NCI-H446 treated with DMSO at 0.1 percent for 48 hours (cell line): ENCODE data around the gene RHOBTB3.

Experiments
- DNase-seq: peaks from one replicate; lab custom pipeline; 2025; lab: John Stamatoyannopoulos, UW

RHOBTB3 gene

DNA sequence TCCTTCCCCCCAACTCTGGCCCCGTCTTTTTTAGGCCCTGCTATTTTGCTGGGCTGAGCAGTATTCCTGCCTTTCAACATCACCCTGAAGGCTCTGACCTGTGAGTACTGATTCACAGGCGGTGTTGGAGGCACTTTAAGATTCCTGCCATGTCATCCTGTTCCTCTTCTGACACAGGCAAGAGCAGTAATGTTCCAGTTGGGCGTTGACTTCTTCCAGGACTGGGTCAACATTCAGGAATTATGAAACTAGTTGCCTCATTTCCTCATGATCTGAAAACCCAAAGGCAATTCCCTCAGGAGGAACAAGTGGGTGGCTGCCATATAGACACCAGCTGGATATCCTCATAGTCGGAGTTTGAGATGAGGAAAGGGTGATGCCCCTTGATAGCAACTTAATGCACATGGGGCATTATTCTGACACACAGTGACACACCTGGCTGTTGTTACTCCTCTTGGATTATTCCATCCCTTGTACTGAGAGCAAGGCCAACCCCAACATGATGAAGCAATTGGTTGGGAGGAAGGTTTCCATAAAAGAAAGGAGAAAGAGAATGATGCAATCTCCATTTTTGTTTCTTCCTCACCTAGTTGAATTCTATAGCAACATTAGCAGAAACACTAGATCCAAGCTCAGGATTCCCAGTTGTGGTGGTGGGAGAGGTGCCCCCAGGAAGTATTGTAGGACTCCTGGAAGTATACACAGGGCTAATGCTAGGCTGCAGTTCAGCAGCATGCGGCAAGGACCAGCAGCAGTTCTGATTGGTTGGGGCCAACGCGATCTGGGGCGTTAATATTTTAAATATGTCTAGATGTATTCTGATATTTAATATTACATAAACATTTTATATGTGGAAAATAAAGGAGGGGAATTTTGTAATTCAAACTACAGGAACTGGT lies 111.0 kb downstream of the RHOBTB3 start:
- no peak for DNase-seq

DNA sequence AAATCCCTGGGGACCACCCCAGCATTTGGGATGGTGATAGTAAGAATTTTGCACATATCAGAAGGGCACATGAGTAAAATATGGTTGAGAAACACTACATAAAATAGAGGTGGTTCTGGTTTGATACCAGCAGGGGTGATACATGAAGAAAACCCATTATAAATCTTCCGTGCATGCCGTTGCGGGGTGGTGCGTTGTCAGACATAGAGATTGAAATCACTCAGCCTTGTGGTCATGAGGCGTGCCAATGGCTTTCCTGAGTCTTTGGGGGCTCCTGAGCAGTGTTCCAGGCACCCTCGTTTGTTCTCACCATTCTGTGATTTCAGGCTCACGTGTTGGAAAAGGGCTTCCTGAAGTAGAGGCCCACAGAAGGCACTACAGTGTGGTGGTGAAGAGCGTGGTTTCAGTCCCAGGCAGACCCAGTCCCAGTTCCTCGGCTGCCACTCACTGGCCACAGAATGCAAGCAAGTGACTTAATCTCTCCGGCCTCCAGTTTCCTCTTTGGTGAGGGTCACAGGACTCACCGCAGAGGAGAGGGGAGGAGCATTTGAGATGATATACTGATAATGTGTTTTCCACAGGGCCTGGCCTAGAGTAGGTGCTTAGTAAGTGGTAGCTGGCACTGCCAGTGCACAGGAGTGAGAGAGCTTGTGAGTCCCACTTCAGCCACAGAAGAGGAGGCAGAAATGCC lies 111.9 kb downstream of the RHOBTB3 start:
- DNase-seq: no peak

DNA sequence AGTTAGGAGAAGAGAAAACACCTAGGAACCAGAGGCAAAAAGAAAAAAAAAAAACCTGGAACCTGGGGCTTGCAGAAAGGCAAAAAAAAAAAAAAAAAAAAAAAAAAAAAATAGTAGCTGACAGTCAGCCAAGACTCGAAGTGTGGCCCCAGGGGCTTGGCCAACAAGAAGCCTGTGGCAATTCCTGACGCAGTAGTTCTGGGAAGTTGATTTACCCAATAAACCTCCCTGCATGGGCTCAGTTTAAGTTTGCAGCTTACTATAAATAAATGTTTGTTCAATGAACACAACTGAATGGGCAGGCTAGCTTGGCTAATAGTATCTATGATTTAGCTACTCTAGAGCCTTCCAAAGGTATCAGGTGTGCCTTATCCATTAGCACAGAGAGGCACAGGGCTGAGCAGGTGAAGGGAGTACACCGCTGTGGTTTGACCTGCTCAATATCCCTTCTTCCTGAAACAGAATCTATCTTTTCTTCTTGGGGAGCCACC lies 112.6 kb downstream of the RHOBTB3 start:
- no peak for DNase-seq

DNA sequence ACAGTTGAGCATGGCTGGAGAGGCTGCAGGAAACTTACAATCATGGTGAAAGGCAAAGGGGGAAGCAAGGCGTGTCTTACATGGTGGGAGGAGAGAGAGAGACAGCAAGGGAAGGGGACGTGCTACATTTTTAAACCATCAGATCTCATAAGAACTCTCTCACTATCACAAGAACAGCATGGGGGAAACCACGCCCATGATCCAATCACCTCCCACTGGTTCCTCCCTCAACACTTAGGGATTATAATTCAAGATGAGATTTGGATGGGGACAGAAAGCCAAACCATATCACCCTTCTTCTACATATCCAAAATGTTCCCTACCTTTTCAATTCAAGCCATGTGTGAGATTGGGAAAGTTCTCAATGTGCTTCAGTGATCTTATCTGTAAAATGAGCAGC lies 114.3 kb downstream of the RHOBTB3 start:
- DNase-seq: no peak
